GM19463 (cell line): Measurements from ENCODE around the gene ADCY10.
A peak's percentile ranks its signal among the peaks of the same experiment; 100 is the strongest.
"Not testable (repeated sequence)": the region's sequence is repeated elsewhere in the genome, so short reads cannot be mapped to it uniquely, and the experiment has no call there.

Source experiments
- ATAC-seq: cut with Tn5 transposase; IDR thresholded peaks from one replicate; pipeline ENCODE4 v1.9.1; 2021; ENCODE audit warnings: mild to moderate bottlenecking, moderate library complexity; ENCODE audit not compliant: unreplicated experiment

The ADCY10 gene

DNA sequence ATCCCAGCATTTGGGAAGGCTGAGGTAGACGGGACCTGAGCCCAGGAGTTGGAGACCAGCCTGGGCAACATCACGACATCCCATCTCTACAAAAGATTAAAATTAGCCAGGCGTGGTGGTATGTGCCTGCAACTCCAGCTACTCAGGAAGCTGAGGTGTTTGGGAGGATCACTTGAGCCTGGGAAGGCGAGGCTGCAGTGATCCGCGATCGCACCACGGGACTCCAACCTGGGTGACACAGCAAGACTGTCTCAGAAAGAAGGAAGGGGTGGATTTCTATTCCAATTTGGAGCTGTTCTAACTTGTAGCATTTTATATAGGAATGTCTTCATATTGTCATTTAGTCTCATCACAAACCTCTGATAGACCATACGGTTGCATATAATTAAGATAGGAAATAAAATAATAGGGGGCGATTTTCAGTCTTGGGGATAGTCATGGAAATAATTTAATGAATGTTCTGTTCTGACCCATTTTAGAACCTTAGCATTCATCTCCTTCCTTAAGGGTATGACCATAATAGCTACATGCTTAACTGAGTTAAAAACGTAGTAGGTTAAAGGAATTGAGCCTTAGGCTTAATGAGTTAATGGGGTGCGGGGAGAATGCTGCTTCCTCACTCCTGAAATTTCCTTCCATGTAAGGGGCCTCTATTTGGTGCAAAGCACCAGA is 93.1 kb downstream of the ADCY10 start:
- no peak for ATAC-seq

DNA sequence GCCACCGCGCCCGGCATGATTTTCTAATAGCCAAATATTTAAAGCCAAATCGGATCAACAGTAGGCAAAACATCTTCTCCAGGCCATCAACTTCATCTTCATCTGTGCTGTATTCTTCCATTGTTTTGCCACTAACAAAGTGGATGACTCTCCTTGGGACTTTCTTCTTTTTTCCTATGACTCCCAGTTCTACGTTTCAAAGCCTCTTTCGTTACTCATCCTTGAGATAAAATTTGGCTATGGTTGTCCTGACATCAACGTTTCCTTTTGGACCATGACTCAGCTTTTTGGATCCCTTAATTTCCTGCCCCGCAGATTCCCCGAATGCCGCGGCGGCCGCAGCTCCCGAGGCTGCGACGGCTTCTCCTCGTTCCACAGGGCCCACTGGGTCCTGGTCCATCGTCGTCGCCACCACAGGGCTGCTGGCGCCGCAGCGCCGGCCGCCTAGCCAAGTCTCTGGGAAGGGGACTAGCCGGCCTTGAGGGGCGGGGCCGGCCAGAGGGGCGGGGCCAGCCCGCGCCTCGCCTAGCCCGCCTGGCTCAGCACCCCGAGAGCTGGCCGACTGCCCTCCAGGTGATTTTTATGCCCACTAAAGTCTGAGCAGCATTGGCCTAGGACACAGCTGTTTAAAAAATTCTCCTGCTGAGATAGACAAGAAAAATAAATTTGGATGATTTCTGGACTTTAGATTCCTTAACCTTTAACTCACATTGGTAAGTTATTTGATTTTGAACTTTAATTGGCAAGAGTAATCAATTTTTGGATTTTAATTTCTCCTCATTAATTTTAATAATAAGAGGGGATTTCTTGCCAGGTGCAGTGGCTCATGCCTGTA is 93.9 kb downstream of the ADCY10 start:
- peak; percentile 84 for ATAC-seq

DNA sequence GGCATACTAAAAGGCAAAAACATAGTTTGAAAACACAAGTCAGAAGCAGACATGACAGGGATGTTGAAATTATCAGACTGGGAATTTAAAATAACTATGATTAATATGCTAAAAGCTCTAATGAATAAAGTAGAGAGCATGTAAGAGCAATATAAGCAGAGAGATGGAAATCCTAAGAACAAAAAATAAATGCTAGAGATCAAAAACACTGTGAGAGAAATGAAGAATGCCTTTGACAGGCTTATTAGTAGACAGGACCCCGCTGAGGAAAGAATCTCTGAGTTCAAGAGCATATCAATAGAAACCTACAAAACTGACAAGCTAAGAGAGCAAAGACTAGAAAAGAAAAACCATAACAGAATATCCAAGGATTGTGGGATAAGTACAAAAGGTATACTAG is 98.3 kb downstream of the ADCY10 start:
- ATAC-seq: no peak

DNA sequence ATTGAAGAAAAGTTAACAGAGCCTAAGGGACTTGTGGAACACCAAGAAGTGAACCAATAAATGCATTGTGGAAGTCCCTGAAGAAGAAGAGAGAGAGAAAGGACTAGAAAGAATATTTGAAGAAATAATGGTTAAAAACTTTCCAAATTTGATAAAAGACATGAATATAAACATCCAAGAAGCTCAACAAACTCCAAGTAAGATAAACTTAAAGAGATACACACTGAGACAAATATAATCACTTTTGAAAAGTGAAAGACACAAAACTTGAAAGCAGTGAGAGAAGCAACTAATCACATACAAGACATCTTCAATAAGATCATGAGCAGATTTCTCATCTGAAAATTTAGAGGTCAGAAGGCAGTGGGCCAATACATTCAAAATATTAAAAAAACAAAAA is 101.0 kb downstream of the ADCY10 start:
- no peak for ATAC-seq

DNA sequence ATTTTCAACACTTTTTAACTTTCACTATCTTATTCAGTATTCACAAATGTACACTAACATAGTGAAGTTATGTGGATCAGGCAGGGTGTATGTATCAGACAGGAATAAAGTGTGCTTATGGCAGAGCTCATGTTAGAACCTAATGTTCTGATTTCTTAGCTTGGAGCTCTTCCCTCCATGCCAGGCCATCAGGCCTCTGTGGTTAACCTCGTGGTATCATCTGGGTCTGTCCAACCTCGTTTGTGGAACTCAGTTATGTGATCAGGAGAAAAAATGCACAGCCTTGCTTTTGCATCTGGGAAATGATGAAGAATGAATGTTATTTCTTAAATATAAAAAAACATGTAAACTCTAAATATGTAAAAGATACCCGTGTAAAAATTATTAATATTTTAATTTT is 105.2 kb downstream of the ADCY10 start:
- ATAC-seq: no peak

DNA sequence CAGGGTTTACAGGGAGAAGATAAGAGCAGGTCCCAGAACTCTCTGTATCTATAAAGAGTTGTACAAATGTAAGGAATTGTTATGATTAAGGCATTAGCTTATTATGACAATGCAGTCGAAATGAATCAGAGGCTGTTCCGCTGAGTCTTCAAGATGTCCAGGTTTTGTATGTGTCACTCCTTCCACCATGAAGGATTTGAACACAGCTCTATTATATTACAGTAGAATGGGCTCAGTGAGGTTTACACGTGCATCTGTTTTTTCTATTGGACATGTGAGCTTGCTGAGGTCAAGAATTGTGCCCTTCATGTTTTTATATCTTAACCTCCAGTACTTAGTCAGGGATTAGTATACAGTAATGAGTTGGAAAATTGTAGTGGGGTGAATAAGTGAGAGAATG is 105.8 kb downstream of the ADCY10 start:
- no peak for ATAC-seq

DNA sequence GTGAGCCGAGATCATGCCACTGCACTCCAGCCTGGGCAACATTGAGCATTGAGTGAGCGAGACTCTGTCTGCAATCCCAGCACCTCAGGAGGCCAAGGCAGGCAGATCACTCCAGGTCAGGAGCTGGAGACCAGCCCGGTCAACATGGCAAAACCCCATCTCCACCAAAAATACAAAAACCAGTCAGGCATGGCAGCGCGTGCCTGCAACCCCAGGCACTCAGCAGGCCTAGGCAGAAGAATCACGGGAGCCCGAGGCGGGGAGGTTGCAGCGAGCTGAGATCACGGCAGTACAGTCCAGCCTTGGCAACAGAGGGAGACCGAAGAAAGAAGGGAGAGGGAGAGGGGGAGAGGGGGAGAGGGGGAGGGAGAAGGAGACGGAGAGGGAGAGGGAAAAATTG is 107.3 kb downstream of the ADCY10 start:
- not testable (repeated sequence) for ATAC-seq

DNA sequence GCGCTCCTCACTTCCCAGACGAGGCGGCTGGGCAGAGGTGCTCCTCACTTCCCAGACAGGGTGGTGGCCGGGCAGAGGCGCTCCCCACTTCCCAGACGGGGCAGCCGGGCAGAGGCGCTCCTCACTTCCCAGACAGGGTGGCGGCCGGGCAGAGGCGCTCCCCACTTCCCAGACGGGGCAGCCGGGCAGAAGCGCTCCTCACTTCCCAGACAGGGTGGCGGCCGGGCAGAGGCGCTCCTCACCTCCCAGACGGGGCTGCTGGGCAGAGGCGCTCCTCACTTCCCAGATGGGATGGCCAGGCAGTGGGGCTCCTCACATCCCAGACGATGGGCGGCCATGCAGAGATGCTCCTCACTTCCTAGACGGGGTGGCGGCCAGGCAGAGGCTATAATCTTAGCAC is 107.7 kb downstream of the ADCY10 start:
- not testable (repeated sequence) for ATAC-seq

DNA sequence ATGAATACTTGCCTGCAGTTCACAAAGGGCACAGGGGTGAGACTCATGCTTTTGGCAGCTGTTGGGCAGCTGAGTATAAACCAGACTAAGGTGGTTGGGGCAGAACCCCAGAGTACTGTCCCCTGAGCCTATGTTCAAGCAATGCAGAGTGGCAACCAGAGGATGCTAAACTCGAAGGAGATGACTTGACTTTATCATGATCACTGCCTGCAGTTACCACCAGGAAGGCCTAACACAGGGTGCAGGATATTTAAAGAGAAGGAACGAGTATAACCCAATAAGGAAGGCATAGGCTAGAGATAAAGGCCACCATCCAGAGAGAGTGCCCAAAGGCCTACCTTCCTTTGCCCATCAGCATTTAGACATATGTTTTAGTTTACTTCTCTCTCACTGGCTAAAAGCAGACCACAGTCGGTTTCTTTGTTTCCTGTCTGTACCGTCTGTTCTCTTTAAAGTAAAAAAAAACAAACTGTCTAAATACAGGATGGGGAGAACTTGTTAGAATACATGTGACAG is 108.8 kb downstream of the ADCY10 start:
- no peak for ATAC-seq

DNA sequence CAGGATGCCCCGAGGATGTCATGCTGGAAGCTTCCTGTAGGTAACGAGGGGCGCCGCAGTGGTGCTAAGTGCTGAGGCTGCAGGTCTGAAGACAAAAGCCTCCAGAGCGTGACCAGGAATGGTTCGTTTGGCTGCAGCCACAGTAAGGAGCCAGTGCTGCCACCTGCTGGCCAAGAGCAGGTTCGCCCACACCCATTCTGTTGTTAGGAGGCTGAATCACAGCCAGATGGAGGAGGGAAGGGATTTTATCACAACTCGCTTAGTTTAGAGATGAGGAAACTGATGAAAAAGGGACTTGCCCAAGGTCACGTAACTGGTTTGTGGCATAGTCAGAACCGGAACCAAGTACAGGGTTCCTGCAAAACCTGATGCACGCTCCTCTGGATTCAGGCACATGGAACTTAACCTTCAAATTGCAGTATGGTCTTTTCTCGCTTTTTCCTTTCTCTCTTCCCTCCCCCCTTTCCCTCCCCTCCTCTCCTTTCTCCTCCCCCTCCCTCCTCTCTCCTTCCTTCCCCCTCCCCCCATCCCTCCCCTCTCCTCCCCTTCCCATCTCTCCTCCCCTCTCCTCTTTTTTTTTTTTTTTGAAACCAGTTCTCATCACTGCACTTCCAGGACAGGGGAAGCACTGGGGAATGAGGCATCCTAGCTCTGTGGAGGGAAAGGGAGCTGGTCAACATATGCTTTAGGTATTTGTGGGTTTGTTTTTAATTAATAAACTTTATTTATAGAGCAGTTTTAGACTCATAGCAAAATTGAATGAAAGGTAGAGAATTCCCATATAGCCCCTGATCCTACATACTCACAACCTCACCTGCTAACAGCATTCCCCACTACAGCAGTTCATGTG is 110.4 kb downstream of the ADCY10 start:
- peak; percentile 90 for ATAC-seq

DNA sequence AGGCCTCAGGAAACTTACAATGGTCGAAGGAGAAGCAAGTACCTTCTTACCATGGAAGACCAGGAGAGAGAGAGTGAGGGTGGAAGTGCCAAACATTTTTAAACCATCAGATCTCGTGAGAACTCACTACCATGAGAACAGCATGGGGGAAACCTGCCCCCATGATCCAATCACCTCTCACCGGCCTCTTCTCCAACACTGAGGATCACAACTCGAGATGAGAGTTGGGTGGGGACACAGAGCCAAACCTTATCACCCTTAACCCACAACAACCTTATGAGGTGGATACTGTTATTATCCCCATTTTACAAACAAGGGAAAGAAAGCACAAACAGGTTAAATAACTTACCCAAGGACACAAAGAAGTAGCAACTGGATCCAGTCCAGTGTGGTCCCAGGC is 111.7 kb downstream of the ADCY10 start:
- ATAC-seq: no peak

DNA sequence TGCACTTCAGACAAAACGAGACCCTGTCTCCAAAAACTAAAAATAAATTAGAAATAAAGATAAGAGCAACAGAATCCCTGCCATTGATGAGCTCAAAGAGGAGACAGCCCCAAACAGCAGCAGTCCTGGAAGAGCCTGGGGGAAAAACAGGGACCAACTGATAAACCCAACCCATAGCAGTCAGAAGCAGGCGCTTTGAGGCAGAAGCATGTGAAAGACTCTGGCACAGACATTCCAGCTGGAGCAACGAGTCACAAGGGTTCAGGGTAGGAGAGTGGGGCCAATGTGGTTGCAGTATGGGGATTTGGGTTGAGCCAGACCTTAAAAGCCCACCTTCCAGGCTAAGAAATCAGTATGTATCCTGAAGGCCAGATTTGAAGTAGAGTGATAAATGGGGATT is 113.7 kb downstream of the ADCY10 start:
- ATAC-seq: no peak

DNA sequence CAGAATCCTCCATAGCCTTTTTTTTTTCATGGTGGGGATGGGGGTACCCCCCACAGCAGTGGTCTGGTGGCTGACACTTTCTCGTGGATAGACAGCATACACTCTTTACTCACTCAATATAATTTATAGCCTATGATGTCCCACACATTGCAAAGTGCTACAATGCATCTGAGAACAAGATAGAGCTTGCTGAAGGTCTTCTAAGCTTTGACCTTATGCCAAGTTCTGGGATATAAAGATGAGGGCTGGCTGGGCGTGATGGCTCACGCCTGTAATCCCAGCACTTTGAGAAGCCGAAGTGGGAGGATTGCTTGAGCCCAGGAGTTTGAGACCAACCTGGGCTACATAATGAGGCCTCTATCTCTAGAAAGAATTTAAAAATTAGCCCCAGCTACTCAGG is 114.2 kb downstream of the ADCY10 start:
- ATAC-seq: no peak

DNA sequence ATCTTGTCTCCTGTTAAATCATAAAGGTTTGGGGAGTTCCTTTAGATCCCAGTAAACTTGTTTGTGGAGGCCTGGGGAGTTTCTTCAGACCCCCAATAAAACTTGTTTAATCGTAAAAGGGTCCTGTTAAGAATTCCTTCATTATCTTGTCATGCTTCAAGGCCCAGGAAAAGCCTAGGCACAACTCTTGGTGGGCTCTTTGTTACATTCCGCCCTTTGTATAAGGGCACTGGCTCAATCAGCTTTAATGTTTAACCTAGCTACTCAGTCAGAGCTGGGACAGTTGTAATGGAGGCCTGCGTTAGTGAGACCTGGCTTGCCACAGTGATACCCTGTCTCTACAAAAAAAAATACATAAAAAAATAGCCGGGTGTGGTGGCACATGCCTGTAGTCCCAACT is 115.0 kb downstream of the ADCY10 start:
- ATAC-seq: no peak

DNA sequence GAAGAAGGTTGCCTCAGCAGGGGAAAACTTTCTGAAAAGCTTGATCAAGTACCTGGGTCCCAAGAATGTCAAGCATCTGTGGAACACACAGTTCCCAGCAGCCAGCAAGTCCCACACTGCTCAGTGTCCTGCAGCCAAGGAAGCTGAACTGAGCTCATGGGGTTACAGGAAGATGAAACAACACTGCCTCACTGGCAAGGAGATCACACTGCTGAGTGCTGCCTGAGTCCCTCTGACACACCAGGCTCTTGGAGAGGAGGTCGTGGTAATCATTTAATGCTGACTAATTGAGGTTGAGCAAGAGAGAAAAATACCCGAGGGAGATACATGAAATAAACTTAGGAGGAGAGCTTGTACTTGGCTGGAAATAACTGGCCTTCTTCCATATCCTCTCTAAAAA is 116.9 kb downstream of the ADCY10 start:
- no peak for ATAC-seq

DNA sequence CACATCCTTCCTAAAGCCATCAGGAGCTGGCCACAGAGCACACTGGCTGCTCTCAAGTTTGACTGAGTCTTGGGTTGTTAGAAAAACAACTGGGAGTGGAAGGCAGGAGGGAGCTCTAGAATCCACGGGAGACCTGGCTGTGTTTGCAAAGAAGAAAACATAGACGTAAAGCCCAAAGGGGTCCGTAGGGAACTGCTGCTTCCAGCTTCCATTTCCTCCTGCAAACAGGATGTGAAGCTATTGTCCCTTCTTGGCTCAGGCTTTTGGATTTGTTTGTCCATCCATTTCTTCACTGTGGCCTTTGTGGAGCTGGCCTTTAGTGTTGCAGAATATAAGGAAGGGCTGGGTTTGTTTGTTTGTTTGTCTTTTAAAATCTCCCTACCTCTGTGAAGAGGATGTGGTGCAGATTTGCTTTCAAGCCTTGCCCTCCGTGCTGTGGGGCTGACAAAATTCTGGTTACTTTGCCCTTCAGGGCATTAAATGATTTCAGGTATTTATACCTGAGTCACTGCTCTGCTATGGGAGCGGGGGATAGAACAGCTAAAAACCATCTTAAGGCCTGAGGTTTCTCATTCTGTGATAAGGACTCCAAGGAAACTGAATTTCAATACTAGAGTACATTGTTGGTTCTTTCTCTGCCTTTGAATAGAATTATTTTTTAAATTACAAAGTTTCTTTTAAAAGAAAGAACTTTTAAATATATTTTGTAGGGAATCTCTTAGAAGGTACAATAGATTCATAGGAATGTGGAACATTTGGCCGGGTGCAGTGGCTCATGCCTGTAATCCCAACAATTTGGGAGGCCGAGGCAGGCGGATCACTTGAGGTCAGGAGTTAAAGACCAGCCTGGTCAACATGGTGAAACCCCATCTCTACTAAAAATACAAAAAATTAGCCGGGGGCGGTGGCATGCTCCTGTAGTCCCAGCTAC is 117.9 kb downstream of the ADCY10 start:
- ATAC-seq: no peak

DNA sequence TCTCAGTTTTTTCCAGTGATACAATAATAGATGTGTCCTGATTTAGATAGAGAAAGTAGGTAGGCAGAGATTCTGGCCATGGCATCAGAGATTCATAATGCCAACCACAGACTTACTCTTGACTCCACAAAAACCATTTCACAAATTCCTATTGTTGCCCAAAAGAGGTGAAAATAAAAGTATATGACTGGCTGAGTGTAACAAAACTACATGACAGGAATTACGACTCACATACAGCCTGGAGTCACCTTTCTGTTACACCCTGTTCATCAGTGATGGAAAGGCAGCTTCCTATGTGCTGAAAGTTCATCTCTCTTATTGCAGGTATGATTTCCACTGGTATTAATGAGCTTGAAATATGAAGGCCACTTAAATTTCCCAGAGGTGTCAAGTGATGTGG is 119.9 kb downstream of the ADCY10 start:
- no peak for ATAC-seq

DNA sequence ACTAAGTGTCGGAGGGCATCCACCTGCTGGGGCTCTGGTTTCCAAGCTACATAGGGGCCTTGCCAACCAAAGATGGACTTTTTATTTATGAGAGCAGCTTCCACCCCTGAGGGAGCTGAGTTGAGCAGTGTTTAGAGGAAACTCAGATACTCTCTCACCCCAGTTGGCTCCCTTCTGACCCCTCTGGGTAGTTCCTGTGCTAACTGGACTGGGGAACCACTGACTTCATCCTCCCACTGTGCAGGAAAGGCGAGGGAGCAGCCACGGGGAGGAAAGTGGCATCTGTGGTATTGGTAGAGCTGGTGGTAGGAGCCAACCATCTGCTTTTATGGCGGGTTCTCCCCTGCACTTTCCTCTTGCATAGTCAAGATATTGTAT is 121.8 kb downstream of the ADCY10 start:
- ATAC-seq: no peak

DNA sequence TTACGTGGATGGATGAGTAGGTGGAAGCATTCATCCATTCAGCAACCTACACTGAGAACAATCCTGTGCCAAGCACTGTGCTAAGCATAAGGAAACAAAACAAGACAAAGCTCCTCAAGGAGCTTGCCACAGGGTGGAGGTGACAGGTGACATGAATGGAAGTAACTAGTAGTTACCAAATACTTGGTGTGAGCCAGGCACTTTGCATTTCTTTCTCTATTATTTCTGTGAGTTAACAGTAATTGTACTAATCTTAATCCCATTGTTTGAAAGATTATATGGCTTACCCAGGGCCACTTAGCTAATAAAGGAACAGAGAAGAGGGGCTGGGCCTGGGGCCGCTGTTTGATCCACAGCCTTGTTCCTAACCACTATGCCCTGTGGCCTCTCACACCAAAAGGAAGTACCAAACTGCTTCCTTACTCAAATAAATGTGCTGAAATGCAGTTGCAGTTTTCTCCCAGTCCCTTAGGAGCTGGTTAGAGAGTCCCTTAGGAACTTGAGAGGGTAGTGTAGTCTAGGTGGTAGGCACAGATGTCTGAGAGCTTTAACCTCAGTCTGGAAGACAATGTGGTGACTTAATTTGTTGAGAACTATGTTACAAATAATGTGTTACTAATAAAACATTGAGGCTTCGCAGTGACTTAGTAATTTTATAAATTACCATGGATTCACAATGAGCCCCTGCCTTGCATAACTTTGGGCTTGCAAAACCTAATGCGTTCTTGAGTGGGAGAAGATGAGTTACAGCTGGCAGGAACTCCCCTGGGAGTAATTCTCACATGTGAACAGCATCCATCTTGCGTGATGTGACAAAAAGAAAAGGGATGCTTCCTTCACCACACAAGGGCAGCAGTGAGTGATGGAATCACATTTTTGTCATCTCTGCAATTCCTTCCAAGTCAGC is 122.4 kb downstream of the ADCY10 start:
- no peak for ATAC-seq
